Raji (cell line): ENCODE data around the gene NHLRC2.

Experiments
- POLR2A ChIP-seq: IDR thresholded peaks from 2 replicates; pipeline ENCODE4 v1.6.1; 2011; ENCODE audit warnings: low read depth, low read length, control low read depth; ENCODE audit not compliant: insufficient read depth

Gene NHLRC2

DNA sequence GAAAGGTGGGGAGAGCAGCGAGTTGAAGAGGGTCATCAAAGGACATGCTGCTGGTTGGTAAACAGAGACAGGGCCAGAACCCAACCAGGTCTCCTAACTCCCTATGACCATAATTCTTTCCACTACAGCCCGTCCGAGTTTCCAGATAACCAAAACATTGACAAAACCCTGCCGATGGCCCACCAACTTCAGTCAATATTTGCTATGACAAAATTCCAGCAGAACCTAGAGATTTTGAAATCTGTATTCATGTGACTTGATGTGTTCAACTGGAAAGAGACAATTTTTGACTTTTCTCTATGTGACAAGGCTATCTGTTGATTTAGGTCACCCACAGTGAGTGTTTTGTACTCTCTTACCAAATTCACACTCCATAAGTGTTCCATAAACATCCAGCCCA is 86.7 kb downstream of the NHLRC2 start:
- TF ChIP-seq POLR2A, result no peak

DNA sequence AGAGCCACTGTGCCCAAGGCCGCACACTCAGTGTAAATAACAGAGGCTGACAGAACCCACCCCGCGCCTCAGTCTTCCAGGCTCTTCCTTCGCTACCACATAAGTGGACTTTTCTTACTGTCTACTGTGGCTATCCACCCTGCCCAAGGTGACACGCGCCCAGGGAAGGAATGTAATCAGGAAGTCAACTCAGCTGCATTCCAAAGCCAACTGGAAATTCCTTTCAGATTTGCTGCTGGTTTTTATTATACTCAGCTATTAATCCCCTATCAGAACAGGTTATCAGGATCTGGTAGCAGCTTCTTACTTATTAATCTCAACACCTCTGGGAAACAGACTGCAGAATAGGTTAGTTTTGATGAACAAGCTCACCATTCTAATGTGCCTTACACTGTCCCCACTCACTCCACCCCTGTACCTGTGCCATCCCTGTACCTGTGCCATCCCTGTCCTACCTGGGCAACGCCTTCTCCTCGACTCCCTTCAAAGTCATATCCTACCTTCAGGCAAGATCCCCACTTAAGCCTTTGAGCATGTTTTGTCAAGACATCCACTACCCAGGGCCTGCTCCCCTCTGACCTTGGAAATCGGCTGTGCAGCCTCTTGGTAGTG is 90.7 kb downstream of the NHLRC2 start:
- TF ChIP-seq POLR2A, result no peak

DNA sequence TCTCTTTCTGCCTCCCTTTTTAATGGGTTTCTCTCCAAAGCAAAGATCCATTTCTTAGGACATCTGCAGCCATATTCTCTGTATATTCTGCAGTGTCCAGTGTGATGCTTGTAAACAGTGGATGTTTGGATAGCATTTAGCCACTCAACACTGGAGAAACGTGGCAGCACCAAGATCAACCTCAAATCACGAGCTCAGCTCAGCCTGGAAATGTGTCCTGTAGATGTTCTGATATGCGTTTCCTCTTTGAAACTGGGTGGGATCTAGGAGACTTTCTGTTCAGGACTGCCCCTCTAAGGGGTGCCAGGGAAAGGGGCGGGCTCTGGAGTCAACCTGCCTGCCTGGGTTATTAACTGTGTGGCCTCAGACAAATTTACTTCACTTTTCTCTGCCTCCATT is 91.2 kb downstream of the NHLRC2 start:
- TF ChIP-seq POLR2A, result no peak

DNA sequence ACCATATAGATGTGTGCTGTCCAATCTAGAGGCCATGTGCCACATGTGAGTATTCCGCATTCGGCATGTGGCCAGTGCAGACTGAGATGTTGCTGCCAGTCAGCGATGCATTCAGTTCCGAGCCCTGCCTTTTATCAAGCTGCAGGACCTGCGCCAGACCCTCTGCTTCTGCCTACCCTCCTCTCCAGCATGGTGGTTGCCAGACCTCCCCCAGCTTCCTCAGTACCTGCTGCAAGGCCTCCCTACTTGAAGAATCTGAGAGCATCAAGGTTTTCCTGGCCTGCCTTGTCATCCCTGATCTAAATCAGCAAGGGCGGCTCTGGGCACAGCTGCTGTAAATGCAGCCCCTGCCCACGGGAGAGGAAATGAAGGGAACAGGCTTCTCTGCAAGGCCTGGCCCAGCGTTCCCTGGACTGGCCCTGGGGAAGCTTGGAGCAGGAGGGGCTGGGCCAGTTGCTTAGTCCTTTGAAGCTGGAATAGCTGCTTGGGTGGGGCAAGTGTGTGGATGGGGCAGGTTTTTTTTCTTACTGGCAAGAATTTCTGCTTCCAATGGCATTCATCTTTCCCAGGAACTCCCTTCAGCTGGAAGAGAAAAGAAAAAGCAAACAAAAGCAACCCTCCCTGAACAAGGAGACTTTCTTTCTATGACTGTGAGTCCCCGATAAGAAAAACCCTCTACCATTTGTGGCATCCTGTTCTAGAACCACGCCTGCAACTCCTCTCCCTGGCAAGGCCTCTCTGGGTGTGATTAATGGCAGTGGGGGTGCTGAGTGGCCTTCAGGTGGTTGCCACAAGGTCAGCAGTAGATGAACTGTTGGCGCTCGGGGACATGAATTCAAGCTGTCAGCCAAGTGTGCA is 93.0 kb downstream of the NHLRC2 start:
- TF ChIP-seq POLR2A, result no peak

DNA sequence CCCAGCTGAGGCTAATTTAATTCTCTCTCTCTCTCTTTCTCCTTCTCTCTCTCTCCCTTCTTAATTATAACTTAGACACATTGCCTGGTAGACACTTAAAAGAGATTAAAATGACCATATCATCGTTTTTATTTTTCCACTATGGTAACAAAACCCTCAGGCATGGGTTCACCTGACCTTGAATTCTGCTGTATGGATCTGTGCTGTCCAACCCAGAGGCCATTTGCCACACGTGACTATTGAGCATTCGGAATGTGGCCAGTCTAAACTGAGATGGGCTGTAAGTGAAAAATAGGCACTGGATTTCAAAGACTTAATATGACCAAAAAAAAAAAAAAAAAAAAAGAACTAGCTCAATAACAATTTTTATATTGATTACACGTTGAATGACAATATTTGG is 93.6 kb downstream of the NHLRC2 start:
- no peak for TF ChIP-seq POLR2A

DNA sequence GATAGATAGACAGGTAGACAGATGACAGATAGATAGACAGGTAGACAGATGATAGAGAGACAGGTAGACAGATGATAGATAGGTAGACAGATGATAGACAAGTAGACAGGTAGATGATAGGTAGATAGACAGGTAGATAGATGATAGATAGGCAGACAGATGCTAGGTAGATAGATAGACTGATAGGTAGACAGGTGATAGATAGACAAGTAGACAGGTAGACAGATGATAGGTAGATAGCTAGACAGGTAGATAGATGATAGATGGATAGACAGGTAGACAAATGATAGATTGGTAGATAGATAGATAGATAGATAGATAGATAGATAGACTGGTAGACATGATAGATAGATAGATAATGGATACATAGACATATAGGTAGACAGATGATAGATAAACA is 95.8 kb downstream of the NHLRC2 start:
- no peak for TF ChIP-seq POLR2A

DNA sequence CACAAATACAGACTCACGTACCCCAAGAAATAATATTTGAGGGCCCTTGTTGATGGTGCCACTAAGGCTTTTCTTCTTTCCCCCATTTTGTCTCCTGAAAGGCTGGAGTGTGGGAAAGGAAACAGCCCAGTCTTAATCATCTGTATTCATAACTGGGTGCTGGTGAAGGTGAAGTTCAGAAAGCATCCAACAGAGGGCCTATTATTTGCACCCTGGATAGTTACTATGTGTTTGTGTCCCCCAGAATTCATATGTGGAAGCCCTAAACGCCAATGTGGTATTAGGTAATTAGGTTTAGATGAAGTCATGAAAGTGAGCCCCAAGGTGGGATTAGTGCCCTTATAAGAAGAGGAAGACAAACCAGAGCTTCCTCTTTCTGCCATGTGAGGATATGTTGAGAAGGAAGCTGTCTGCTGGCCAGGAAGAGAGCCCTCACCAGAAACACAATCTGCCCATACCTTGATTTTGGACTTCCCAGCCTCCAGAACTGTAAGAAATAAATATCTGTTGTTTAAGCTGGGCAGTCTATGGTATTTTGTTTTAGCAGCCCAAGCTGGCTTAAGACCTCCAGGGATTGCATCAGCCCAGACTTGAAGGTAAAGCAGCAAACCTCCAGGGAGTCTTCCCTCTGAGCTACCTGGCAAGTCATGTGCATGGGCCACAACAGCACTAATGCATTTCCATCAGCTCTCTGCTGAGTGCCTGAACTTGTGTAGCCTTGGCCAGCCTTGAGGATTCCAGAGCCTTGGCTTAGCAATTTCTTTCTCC is 99.2 kb downstream of the NHLRC2 start:
- no peak for TF ChIP-seq POLR2A

DNA sequence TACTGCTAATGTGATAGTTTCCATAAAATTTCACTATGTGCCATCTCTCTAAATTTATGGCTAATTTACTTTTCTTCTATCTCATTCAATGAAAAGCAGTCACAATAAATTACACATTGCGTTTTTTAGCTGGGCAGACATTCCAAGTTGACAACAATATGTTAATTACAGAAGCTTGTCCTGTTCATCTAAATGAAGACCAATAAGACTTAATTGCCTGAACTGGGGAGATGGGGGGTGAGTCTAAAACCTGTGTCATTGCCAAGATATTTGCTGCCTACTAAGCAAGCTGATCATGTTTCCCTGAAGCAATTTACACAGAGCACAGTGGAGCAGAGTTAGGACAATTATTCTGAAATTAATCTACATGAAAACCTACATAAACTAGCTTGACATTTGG is 99.9 kb downstream of the NHLRC2 start:
- no peak for TF ChIP-seq POLR2A

DNA sequence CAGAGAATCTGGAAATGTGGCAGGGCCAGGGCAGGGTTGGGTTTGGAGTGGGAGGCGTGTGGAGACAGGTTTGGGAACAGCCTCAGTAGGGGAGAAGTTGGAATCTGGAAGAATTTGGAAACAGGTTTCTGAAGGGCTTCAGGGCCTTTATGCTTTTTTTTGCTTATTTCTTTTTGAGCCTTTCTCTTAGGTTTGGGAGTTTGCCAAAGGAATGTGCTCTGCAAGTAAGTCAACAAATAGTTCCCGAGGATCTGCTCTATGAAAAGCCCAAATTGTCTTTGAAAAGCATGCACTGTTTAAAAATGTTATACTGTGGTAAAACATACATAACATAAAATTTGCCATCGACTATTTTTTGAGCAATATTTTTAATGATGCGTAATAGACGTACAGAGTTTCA is 102.6 kb downstream of the NHLRC2 start:
- TF ChIP-seq POLR2A, result no peak

DNA sequence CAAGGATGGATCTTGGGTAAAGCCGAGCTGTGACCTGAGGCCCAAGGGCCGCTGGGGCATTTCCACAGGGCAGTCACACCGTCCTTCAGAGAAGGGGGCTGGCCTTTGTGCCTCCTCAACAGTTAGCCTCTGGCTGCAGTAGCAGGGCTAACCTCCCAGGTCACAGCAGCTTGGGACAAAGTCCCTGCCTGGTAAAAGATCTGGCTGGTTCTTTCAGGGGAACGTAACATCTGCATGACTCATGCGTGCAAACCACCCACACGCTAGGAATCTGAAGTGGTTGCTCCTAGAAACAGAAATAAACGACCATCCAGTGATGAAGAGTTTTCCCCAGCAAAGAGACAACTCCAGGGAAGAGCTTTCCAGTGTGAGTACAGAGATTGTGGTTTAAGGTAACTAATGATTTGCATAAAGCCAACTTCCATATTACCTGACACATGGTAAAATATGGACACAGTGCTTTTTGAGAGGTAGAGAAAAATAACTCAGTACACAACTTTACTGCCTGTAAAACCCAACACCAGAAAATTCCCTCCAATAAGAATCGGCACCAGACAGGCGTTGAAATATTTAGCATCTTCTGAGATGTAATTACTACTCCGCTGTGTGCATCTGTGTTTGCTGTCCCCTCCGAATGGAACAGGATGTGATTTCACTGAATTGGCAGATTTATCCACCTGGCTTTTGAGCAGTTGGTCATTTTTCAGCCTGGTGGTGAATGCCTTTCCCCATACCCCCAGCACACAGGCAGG is 104.3 kb downstream of the NHLRC2 start:
- no peak for TF ChIP-seq POLR2A

DNA sequence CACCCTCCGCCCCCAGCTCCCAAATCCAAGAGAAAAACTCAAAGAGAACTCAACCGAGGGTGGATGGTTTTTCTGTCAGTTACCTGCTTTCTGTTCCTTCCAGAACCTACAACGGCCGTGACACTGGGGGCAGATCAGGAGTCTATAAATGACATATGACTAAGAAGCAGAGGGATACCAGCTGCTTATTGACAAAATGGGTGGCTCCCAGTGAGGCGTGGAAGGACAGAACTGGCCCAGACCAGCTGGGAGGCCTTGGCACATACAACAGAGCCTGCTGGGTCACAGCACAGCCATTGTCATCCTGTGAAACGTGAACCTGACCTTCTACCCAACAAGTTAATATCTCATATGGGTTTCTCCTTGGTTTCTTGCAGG is 104.9 kb downstream of the NHLRC2 start:
- TF ChIP-seq POLR2A, result no peak

DNA sequence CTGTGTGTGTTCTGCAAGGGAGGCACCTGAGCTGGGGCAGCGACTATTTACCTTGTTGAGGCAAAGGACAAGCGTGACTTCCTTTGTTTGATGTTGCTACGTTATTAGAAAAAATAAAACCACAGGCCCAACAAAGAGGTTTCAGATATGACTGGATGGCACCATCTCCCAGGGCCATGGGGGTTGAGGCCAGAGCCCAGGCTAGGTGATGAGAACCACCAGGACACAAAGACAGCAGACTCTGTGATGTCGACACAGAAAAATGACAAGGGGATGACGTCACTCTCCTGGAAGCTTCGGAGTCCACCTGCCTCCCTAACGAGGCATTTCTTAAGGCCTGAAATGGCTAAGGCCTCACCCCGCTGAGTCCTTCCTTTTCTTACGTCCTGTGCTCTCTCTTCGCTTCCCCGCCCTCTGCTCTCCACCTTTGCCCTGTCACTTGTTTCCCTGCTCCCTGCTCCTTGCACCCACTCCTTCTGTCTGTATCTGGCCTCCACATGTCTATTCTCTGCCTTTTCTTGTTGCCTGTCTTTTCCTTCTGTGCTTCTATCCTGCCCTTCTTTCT is 106.2 kb downstream of the NHLRC2 start:
- no peak for TF ChIP-seq POLR2A

DNA sequence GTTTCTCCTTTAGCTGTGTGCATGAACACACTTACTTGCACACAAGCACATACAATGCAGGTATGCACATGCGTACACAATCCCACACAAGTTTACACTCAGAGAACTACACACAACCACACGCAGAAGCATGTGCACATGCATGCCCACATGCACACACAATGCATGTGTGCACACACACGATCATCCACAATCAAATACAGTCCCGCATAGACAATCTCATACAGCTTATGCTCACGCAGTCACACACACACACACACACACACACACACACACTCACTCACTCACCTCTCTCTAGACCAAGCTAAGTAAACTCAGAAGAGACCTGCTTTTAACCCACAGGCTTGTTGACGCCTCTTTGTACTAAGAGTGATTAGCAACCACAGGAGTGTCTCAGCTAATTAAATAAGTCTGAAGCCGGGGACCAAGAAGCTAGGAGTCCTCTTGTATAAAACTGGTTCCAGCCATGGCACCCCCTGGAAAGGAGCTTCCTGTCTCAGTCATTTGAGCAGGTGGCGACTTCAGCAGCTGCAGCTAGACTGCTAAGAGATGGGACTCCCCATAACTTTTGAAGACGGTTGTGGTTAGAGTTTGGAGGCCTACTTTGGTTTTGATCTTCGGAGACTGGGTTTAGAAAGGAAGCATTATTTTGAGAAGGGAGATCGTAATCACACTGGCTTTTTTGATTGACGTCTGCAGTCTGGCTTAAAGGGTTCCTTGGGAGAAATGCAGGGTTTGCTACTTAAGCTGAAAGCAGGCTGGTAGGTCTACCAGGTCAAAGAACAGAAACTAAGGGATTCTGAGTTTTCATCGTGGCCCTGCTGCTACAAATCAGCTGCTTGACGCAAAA is 106.9 kb downstream of the NHLRC2 start:
- TF ChIP-seq POLR2A, result no peak

DNA sequence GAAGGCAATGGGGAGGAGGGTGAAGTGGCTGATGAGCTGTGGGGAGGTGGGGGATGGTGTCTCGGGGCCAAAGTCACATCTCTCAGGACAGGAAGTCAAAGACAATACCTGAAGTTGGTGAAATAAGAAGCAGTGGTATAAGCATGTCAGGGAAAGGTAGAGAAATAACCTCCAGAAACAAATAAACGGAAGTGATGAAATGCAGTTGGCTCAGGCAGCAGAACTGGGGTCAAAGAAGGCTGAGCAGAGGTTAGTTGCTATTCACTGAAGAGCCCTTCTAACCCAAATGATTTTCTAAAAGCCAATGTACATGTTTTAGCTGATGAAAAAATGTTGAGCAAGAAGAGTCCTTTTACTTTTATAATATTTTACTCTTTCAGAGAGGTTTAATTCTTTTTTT is 110.6 kb downstream of the NHLRC2 start:
- TF ChIP-seq POLR2A, result no peak
